Activated gamma-delta T cell (primary cell): ENCODE results near the gene PANK1.
"Not testable (repeated sequence)": the region's sequence is repeated elsewhere in the genome, so short reads cannot be mapped to it uniquely, and the experiment has no call there.

Source experiments
- DNase-seq: peaks from one replicate; lab custom pipeline; 2025; lab: John Stamatoyannopoulos, UW

Gene PANK1

GRCh38 chr10:89567576-89568245 lies 77.3 kb downstream of the PANK1 start:
- no peak for DNase-seq

- DNase-seq, result no peak
Measured at GRCh38 chr10:89566992-89567391, 78.0 kb downstream of the PANK1 start.

- DNase-seq, result no peak
Measured at GRCh38 chr10:89566095-89566950, 78.7 kb downstream of the PANK1 start.

- DNase-seq, result no peak
Measured at GRCh38 chr10:89565180-89565579, 79.9 kb downstream of the PANK1 start.

- DNase-seq, result no peak
Measured at GRCh38 chr10:89563861-89564478, 81.1 kb downstream of the PANK1 start.

- no peak for DNase-seq
Measured at GRCh38 chr10:89563311-89563710, 81.7 kb downstream of the PANK1 start.

- DNase-seq, result no peak
Measured at GRCh38 chr10:89556600-89556999, 88.4 kb downstream of the PANK1 start.

- no peak for DNase-seq
Measured at GRCh38 chr10:89555688-89556445, 89.2 kb downstream of the PANK1 start.

GRCh38 chr10:89554433-89554832 lies 90.6 kb downstream of the PANK1 start:
- DNase-seq, result no peak

- no peak for DNase-seq
Measured at GRCh38 chr10:89553064-89553734, 91.8 kb downstream of the PANK1 start.

GRCh38 chr10:89552213-89552612 lies 92.8 kb downstream of the PANK1 start:
- DNase-seq, result no peak

- no peak for DNase-seq
Measured at GRCh38 chr10:89550509-89550908, 94.5 kb downstream of the PANK1 start.

- DNase-seq, result no peak
Measured at GRCh38 chr10:89549510-89549909, 95.5 kb downstream of the PANK1 start.

GRCh38 chr10:89548673-89549072 lies 96.4 kb downstream of the PANK1 start:
- no peak for DNase-seq

- no peak for DNase-seq
Measured at GRCh38 chr10:89547853-89548513, 97.1 kb downstream of the PANK1 start.

- DNase-seq, result not testable (repeated sequence)
Measured at GRCh38 chr10:89546651-89547050, 98.4 kb downstream of the PANK1 start.

- no peak for DNase-seq
Measured at GRCh38 chr10:89543841-89544240, 101.2 kb downstream of the PANK1 start.

GRCh38 chr10:89540420-89540949 lies 104.6 kb downstream of the PANK1 start:
- no peak for DNase-seq

GRCh38 chr10:89537364-89537763 lies 107.7 kb downstream of the PANK1 start:
- no peak for DNase-seq

GRCh38 chr10:89536013-89536354 lies 109.1 kb downstream of the PANK1 start:
- DNase-seq, result no peak
